GM12874 (cell line): ENCODE data around the gene IL12RB2.

ENCODE experiments used
- CTCF ChIP-seq: IDR thresholded peaks from 2 replicates; pipeline ENCODE4 v1.5.1; 2011; ENCODE audit warnings: low read depth, mild to moderate bottlenecking, control low read depth, low read length, moderate library complexity; ENCODE audit not compliant: insufficient read depth

The IL12RB2 gene

GRCh38 chr1:67324068-67324467 is 16.4 kb downstream of the IL12RB2 start:
- no peak for TF ChIP-seq CTCF

GRCh38 chr1:67327864-67328466 is 20.3 kb downstream of the IL12RB2 start:
- no peak for TF ChIP-seq CTCF

- TF ChIP-seq CTCF, result no peak
Measured at GRCh38 chr1:67332653-67333529, 25.2 kb downstream of the IL12RB2 start.

- TF ChIP-seq CTCF, result no peak
Measured at GRCh38 chr1:67333603-67334002, 25.9 kb downstream of the IL12RB2 start.

GRCh38 chr1:67335411-67335810 is 27.7 kb downstream of the IL12RB2 start:
- no peak for TF ChIP-seq CTCF

- no peak for TF ChIP-seq CTCF
Measured at GRCh38 chr1:67336157-67336556, 28.5 kb downstream of the IL12RB2 start.

- TF ChIP-seq CTCF, result no peak
Measured at GRCh38 chr1:67336783-67337182, 29.1 kb downstream of the IL12RB2 start.
